ENCODE measurements around the gene FAM83E. TPM values are rescaled to one million over a fixed set of nuclear protein-coding genes. Genes with fewer than 3 reads are reported as not detected.

The FAM83E gene
- total RNA-seq, 1 experiment from 2014 or later, result 1.6 TPM

DNA sequence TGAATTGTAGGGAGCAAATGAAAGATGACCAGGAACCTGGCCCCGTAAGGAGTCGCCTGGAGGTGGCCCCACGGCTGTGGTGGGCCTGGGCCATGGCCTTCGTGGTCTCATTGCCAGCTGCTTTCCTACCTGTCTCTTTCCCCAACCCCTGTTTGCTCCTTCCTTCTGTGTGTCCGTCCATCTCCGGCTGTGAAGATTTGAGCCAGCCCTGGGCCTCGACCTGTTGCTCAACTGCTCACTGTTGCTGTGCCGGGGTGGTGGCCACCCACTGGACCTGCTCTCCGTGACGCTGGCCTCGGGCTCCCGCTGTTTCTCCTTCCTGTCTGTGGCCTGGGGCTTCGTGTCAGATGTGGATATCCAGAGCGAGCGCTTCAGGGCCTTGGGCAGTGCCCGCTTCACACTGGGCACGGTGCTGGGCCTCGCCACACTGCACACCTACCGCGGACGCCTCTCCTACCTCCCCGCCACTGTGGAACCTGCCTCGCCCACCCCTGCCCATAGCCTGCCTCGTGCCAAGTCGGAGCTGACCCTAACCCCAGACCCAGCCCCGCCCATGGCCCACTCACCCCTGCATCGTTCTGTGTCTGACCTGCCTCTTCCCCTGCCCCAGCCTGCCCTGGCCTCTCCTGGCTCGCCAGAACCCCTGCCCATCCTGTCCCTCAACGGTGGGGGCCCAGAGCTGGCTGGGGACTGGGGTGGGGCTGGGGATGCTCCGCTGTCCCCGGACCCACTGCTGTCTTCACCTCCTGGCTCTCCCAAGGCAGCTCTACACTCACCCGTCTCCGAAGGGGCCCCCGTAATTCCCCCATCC is 13.8 kb upstream of the FAM83E start:
- no peak for DNase-seq (ENCODE audit: low read depth)

DNA sequence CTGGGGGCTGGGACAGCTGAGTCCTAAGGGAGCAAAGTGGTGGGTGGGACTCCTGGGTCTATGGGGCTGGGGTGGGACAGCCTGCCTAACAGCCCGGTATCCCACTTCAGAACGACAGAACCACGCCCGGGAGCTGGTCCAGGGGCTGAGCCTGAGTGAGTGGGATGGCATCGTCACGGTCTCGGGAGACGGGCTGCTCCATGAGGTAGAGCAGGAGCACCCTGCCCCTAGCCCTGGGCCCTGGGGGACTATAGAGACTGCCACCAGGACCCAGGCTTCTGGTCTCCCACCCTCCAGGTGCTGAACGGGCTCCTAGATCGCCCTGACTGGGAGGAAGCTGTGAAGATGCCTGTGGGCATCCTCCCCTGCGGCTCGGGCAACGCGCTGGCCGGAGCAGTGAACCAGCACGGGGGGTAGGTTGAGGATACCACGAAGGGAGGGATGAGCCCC is 13.0 kb upstream of the FAM83E start:
- no peak for DNase-seq (ENCODE audit: low read depth)

DNA sequence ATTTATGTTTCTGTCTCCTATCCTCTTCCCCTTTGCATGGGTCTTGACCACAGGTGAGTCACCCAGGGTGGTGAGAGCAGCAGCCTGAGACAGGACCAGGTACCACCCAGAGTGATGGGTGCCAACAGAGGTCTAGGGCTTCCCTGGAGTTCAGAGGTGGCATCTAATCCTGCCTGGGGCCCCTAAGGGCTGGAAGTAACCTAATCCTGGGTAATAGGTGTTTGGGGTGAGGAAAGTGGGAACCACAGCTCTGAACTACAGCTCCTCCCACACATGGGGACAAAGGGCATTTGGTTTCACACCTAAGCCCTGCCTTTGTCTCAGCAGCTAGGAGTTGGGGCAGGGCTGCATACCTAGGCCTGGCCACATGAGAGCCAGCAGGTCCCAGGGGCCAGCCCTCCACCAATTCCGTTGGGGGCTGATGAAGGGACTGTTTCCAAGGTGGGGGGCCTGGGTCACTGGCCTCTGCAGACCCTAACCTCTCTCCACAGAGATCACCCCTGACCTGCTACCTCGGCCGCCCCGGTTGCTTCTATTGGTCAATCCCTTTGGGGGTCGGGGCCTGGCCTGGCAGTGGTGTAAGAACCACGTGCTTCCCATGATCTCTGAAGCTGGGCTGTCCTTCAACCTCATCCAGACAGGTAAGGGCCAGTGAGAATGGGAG is 12.5 kb upstream of the FAM83E start:
- DNase-seq (ENCODE audit: low read depth), result no peak

DNA sequence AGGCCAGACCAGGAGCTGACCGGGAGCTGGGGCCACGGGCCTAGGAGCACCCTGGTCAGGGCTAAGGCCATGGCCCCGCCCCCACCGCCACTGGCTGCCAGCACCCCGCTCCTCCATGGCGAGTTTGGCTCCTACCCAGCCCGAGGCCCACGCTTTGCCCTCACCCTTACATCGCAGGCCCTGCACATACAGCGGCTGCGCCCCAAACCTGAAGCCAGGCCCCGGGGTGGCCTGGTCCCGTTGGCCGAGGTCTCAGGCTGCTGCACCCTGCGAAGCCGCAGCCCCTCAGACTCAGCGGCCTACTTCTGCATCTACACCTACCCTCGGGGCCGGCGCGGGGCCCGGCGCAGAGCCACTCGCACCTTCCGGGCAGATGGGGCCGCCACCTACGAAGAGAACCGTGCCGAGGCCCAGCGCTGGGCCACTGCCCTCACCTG is 11.0 kb upstream of the FAM83E start:
- no peak for DNase-seq (ENCODE audit: low read depth)

DNA sequence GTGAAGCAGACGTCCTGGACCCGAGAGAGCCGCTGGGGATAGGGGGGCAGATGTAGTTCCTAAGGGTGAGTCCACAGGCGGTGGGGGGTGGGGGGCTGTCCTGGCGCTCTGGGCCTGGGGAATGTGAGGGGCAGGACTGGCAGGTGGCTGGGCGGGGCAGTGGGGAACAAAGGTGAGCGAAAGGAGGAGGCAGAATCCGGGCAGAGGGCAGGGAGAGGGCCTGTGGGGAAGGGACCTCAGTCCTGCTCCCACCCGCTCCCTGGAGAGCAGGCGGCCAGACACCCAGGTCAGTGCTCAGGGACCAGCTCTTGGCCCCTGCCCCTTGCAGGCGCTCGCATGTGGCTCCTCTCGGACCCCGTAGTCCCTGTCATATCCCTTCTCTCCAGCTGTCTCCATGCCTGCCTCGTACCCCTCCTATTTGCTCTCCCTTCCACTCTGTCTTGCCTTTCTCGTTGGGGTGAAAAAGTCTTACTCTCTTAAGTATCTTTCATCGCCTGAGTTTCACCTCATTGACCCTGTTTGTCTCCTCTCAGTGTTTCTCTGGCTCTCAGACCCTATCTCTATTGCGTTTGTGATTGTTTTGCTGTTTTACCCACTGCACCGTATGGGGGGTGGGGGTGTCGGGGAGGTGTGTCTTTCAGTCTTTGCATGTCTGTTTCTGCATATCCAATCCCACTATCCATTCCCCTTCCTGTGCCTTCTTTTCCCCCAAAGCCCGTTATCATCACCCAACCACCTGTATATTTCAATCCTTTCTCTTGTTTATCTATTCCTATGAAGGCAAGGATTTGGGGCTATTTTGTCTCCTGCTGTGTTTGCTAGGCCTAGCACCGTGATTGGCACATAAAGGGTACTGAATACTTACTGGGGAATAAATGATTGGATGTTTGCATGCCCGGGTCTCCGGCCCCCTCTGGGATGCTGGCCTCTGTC is 10.2 kb upstream of the FAM83E start:
- DNase-seq (ENCODE audit: low read depth), result no peak

DNA sequence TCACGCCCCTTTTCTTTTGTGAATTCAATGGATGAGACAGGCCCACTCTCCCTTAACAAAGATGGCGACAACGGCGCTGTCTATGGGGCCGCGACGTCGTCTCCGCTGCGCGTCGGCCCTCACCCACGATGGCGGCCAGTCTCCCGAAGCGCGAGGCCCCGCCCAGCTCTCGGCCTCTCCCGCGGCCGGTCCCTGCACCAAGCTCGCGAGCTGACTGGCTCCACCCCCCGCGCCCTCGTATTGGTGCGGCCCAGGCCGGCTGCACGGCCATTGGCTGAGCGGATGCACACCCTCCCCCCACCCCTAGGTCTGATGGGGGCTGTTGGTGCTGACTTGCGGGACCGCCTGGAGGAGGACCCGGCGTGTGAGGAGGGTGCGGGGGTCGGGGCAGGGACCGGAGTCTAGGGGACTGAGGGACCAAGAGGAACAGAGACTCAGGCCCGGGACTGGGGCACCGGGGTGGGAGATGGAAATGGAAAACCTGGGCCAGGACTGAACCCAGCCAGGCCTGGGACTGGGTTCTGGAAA is 9.3 kb upstream of the FAM83E start:
- DNase-seq (ENCODE audit: low read depth), result peak; percentile 97

DNA sequence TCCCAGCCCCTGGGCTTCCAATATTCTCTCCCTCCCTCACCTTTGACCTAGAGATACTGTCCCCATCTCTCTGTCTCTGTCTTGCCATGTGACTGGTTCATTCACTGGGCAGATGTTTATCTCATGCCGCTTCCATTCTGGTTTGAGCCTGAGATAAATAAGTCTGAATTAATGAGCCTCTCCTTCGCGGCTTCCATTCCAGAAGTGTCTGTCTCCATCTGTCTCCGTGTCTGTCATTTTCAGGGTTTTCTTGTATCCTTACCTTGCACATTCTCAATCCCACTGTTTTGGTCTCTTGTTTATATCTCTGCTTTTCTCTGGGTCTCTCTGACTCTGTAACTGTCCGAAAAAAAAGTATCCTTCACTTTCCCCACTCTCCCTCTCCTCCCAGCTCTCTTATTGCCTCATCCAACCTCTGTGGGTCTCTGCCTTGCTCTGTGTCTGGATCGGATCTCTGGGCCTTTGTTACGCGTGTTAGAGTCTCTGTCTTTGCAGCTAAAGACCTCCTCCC is 8.7 kb upstream of the FAM83E start:
- DNase-seq (ENCODE audit: low read depth), result no peak

DNA sequence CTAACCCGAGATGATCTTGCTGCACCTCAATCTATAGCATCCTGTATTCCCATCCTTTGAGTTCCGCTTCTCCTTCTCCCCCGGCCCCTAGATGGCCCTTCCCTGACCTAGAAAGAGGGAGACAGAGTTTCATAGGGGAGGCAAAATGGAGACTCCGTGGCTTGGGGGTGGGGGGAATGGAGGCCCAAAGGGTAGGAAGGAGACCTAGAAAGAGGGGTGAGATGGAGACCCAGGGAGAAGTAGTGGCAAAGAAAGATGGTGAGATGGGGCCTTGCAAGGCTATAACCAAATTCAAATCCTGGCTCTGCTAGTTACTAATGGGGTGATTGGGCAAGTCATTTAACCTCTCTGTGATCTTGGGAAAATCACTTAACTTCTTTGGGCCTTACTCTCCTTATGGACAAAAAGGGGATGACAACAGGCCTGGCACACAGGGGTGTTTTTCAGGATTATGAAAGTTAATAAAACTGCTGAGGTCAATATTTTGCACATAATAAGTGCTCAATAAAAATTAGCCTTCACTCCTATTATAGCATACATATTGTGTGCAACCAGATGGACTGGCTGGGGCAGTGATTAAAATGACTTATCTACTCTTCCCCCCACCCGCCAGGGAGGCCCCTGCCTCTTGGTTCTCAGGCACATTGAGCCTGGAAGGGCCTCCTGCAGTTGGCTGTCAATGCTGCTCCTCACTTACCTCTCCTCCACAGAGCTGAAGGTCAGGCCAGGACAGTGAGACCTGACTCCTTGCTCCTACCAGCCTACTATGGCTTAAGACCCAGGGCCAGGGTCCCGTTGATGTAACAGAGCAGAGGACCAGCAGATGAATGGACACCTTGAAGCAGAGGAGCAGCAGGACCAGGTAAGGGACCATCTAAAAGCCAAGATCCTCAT is 5.1 kb upstream of the FAM83E start:
- no peak for DNase-seq (ENCODE audit: low read depth)

DNA sequence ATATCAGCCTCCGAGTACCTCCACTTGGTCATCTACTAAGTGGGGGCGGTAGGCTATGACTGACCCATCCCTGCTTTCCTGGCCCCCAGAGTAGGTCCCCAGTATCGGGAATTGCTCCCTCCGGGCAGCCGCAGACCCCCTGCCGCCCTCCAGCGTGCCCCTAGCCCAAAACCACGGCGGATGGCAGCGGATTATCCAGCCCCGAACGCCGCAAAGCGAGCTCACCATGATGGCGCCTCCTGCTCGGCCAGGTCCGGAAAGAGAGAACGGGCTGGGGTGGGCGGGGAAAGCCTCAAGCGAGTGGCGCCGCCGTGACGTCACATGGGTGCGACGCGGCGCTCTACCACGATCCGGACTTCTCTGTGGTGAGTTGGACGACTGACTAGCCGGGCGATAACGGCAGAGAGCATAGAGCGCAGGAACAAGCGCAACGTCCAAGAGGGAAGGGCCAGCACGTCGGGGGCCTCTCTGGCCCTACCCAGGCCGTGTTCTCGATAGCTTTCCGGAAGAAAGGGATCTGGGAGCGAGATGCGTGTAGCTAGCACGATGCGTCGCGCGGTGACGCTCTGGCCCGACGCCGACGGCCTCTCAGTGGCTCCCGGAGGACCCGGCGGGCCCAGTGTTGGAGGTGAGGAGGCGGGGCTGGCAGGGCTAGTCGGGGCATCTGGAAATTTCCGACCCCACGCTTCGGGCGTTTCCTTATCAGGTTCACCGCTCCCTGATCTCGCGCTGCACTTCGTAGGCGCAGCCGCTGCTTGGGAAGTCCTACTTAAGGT is 4.2 kb upstream of the FAM83E start, which contains the start of the genes RPL18 and SPHK2:
TSS of gene RPL18 (minus strand) at position 263 of the 776 bp plus-strand sequence. CDS start at position 228, 35 bp downstream.
TSS of gene SPHK2 (plus strand) at position 591 of the 776 bp plus-strand sequence. CDS start 1,009 bp downstream, outside the sequence.
- DNase-seq (ENCODE audit: low read depth), result peak; percentile 100

DNA sequence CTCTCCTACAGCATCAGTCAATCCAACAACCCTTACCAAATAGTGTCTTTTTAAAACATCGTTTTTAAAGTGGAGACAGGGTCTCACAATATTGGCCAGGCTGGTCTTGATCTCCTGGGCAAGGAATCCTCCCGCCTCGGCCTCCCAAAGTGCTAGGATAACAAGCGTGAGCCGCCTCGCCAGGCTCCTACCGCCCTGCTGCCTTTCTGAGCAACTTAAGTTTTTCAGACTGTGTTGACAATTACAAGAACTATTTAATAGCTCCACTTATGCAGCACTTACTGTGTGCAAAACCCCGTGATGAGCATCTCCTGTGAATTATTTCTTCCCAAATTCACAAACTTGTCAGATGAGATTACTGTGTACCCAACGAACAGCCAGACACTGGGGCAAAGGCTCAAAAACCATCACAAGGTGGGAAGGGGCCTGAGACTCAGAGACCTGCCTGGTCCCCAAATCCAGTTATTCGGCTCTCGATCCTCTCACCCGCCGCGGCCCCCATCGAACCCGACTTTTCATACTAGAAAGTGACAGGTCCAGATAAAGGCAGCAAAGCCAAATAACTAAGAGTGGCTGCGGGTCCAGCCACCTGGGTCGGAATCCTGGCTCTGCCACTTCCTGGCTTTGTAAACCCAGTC is 3.5 kb upstream of the FAM83E start:
- no peak for DNase-seq (ENCODE audit: low read depth)

DNA sequence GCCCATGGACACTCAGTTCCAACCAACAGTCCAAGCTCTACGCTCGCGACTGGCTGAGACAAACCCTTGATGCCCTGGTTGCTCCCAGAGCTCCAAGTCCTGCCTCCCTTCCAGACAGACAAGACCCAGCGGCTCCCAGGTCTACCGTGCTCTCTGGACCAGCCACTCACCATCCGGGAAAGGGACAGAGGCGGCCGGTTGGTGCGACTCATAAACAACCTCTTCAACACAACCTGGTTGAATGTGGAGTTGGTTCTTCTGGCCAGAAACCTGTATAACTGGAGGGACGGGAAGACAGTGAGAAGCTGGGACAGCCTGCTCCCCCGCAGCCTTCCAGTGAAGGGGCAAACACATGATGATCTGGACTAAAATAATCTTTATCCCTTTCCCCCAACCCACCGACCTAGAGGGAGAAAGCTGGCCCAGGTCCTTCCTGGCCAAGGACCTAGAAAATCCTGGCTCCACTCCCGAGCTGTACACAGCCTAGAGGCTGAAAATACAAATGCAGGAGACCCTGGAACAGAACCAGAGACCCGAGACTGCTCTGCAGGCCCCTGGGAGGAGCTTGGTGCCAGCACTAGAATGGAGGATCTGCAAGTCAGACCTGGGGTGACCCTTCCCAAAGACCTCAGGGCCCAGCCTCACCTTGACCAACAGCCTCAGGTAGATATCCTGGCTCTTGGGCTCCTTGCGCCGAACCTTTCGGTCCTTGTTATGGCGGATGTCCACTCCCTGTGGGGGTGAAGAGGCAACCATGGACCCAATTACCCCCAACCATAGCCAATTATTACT is 2.5 kb upstream of the FAM83E start:
- DNase-seq (ENCODE audit: low read depth), result no peak

DNA sequence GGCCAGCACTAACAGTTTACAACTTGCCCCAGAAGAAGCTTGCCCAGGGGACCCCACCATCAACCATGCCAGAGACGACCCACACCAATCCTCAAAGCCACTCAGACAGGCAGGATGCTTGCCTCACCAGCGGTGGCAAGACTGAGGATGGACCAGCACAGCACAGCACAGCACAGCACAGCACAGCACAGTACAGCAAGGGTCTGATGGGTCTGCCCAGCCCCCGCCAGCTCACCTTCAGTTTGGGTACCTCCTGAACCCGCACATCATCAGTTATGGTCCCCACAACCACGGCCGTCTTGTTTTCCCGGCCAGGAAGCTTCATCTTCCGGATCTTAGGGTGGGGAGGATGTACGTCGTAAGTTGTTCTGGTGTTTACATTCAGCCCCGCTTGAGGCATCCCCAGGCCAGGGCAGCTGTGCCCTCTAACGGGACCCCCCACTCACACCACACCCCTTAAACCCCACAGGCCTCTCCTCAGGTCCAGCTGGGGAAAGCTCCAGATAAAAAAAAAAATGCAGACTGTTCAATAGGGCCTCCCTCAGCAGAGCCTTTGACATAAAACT is 1.7 kb upstream of the FAM83E start:
- no peak for DNase-seq (ENCODE audit: low read depth)

DNA sequence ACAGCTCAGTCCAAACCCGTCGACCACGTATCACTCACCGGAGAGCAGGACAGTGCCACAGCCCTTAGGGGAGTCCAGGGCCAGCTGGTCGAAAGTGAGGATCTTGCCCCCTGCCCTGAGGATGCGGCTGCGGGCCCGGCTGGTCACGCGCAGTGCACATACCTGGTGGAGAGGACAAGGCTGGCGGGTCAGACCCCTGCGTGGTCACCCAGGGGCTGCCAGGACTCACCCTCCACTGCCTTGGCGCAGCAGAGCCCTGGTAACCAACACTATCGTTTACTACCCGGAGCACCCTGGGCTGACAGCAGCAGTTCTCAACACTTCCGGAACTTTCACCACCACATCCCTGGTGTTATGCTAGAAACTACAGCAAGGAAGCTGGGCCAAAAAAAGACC is 1.2 kb upstream of the FAM83E start:
- DNase-seq (ENCODE audit: low read depth), result no peak

DNA sequence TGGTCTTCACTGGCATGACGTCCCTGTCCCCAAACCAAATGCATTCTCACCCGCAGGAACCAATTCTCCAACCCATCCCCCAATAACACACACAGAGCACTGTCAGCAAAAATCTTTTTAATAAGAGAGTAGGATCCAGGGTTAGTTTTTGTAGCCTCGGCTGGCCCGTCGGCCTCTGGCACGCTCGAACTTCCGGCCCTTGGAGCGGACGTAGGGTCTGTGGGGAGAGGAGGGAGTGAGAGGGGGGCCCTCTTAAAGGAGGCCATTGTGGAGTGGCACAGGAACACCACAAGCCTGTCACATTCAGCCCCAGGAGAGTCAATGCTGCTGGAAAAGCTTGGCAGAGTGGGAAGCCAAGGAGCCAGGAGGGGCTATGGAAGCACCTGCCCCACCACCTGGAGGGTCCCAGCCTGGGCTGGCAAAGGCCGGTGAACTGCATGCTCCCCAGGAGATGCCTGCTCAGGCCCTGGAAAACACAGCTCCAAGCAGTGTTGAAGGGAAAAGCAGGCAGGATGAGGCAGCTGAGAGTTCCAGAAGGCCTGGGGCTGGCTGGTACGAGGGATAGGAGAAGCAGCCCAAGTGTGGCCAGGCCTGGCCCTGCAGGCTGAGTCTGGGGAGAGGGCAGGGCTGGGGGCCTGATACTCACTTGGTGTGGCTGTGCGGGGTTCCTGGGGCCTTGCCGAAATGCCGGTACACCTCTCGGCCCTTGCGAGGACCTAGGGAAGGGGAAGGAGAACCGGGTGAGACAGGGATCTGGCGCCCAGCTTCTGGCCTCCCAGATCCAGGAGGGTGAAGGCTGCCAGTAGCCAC is 560 bp upstream of the FAM83E start:
- no peak for DNase-seq (ENCODE audit: low read depth)

DNA sequence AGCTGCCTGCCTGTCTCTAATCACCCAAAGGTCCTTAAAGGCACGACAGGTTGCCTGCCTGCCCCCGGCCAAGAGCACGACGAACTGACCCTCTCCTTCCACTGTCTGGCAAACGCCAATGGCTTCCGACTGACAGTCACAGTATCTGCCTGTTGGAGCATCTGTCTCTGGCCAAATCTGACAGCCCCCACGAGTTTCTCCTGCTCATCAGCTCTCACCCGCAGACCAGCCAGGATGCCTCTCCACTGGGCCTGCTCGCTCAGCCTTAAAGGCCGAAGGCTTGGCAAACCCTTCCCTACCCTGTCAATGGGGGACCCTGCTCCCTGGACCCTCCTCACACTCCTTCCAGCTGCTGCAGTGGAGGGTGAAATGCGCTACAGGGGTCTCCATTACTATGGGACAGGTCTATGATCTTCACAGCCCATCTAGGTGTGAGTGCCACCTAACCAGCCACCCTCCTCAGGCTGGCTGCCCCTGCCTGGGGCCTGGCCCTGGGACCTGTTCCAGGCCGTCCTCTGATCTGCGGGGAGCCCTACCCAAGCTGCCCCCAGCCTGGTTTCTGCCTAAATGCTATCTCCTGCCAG is 932 bp downstream of the FAM83E start:
- DNase-seq (ENCODE audit: low read depth), result no peak

DNA sequence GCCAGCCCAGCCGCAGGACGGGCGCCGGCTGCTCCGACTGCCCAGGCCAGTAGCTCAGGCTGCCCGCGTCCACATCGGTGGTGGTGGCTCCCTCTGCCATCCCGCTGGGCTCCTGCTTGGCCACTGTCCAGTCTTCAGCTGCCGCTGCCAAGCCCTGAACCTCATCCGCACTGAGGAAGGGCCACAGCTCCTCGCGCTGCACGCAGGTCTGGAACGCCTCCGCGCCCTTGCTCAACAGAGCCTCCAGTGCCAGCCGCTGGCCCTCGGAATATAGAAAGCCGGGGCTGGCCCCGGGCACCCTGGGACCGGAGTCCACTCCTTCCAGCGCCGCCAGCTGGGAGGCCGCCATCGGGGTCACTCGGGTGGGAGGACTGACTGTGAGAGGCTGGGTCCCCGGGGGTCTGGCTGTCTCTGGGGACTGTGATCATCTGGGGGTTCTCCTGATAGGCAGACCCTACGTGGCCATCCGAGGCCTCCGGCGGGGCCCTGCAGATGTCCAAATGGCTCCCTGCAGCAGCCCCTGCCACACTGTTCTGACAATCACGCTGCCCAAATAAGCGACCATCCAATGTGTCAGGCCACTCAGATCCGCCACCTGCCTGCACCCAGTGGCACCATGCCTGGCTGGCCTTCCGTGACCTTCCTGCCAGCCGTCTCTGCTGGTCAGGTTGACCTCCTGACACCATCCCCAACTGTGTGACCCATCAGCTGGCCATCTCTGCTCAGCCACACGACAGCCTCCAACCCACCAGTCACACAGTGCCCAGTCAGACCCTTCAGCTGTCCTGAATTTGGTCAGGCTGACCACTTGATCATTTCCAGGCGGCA is 1.6 kb downstream of the FAM83E start:
- no peak for DNase-seq (ENCODE audit: low read depth)
